Measurements from ENCODE around the gene SPG11.

DNA sequence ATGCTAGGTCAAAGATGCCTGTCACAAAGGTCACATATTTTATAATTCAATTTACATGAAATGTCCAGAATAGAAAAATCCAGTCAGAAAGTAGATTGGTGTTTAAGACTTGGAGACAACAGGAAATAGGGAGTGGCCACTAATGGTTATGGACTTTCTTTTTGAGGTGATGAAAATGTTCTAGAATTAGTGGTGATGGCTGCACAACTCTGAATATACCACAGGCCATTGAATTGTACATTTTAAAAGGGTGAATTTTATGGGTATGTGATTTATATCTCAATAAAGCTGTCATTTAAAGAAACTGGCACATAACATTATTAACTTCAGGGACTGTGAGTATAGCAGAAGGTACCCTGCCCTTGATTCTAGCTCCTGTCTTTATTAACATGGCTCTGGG is 15.8 kb downstream of the SPG11 start:
- no peak for TF ChIP-seq EZH2phosphoT487 (IDR thresholded peaks at IDR 0.05; ENCODE audit: low read length)
- TF ChIP-seq, protein P1, sequence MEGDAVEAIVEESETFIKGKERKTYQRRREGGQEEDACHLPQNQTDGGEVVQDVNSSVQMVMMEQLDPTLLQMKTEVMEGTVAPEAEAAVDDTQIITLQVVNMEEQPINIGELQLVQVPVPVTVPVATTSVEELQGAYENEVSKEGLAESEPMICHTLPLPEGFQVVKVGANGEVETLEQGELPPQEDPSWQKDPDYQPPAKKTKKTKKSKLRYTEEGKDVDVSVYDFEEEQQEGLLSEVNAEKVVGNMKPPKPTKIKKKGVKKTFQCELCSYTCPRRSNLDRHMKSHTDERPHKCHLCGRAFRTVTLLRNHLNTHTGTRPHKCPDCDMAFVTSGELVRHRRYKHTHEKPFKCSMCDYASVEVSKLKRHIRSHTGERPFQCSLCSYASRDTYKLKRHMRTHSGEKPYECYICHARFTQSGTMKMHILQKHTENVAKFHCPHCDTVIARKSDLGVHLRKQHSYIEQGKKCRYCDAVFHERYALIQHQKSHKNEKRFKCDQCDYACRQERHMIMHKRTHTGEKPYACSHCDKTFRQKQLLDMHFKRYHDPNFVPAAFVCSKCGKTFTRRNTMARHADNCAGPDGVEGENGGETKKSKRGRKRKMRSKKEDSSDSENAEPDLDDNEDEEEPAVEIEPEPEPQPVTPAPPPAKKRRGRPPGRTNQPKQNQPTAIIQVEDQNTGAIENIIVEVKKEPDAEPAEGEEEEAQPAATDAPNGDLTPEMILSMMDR (IDR thresholded peaks at IDR 0.05; ENCODE audit: low read length): no peak
- no peak for TF ChIP-seq EZH2 (optimal IDR thresholded peaks at IDR 0.05; ENCODE audit: low read depth, low read length)

All from MM.1S (cell line).